HCT116 (cell line): ENCODE results near the gene OPALIN. TPM values are rescaled to one million over a fixed set of nuclear protein-coding genes. Genes with fewer than 3 reads are reported as not detected.

Experiments used
- ATAC-seq: fragments of 200-7000 bp; cut with Tn5 transposase; 2 replicates; pipeline ENCODE4 v1.9.1; 2020; ENCODE audit warnings: mild to moderate bottlenecking, moderate library complexity
- BruUV-seq: library from RNA; stranded (reverse); fragments of 400-500 nt; replicated peaks from 2 replicates; lab custom pipeline; 2021; lab: Mats Ljungman, UMichigan
- CTCF ChIA-PET: fragments of 300-600 bp; sonication (Branson Sonifier 250); formaldehyde crosslinking; loops from one replicate; lab custom pipeline; 2021; ENCODE audit warnings: antibody characterized with exemption; lab: Charles Lee
- POLR2A ChIA-PET: fragments of 300-600, 350-600 bp; sonication (Branson Sonifier 250); formaldehyde crosslinking; loops from one replicate; lab custom pipeline; 2021; ENCODE audit warnings: antibody characterized with exemption; lab: Charles Lee
- RAD21 ChIA-PET, 2 experiments: fragments of 300-600 bp; sonication (Branson Sonifier 250); formaldehyde crosslinking; loops; one replicate each; lab custom pipeline; 2023; ENCODE audit warnings: low total read pairs in 2 of 2; ENCODE audit not compliant: uncharacterized antibody in 2 of 2, unreplicated experiment in 2 of 2, low non-redundant PET in 1 of 2; lab: Charles Lee
- DNase-seq: peaks from one replicate; pipeline ENCODE4 v3.0.0-alpha.2; 2010; ENCODE audit warnings: low read depth, low spot score
- H2AFZ ChIP-seq: fragments of 200-600 bp; shearing (Covaris generic), sonication (generic); 2 replicates; pipeline ENCODE4 v1.6.1; 2017; ENCODE audit warnings: low read depth, mixed run types, mixed read lengths, antibody characterized with exemption, low read length; ENCODE audit not compliant: poor library complexity, severe bottlenecking
- H3K27ac ChIP-seq: 2 replicates; pipeline ENCODE4 v1.5.1; 2012; ENCODE audit warnings: low read depth, low read length
- H3K27me3 ChIP-seq: fragments of 200-600 bp; sonication (generic); 2 replicates; pipeline ENCODE4 v1.6.1; 2016; ENCODE audit warnings: mixed run types, low read length, mixed read lengths; ENCODE audit not compliant: insufficient read depth
- H3K36me3 ChIP-seq, 2 experiments: fragments of 200-500 bp in 1 of 2; fragments of 200-600 bp in 1 of 2; sonication (Bioruptor generic) in 1 of 2; sonication (generic) in 1 of 2; 2 replicates each; pipeline versions ENCODE4 v1.5.1 to v1.6.1; 2014 to 2016; ENCODE audit warnings: low read length in 2 of 2, inconsistent platforms in 1 of 2, mixed read lengths in 1 of 2, mixed run types in 1 of 2; ENCODE audit not compliant: insufficient read depth in 2 of 2, control insufficient read depth in 1 of 2
- H3K4me1 ChIP-seq, 2 experiments: fragments of 200-600 bp in 1 of 2; sonication (generic) in 1 of 2; 2 replicates each; pipeline versions ENCODE4 v1.5.1 to v1.6.1; 2012 to 2017; ENCODE audit warnings: low read length in 2 of 2, inconsistent platforms in 1 of 2, mild to moderate bottlenecking in 1 of 2, mixed read lengths in 1 of 2, mixed run types in 1 of 2, moderate library complexity in 1 of 2; ENCODE audit not compliant: insufficient read depth in 2 of 2, control insufficient read depth in 1 of 2
- H3K4me2 ChIP-seq: fragments of 200-600 bp; sonication (generic); 2 replicates; pipeline ENCODE4 v1.6.1; 2017; ENCODE audit warnings: mixed run types, low read length, mixed read lengths
- H3K4me3 ChIP-seq, 2 experiments: fragments of 200-600 bp in 1 of 2; sonication (generic) in 1 of 2; replicated peaks in 1 of 2; 2 replicates each; pipeline ENCODE4 v1.5.1; 2011 to 2016; ENCODE audit warnings: low read length in 2 of 2, control low read depth in 1 of 2, low read depth in 1 of 2, mild to moderate bottlenecking in 1 of 2, mixed read lengths in 1 of 2, mixed run types in 1 of 2
- H3K79me2 ChIP-seq: fragments of 200-600 bp; sonication (generic); 2 replicates; pipeline ENCODE4 v1.6.1; 2017; ENCODE audit warnings: mild to moderate bottlenecking, mixed run types, low read length, moderate library complexity, mixed read lengths; ENCODE audit not compliant: insufficient read depth
- H3K9ac ChIP-seq: fragments of 200-600 bp; sonication (generic); 2 replicates; pipeline ENCODE4 v1.6.1; 2016; ENCODE audit warnings: low read length, mixed read lengths
- H3K9me2 ChIP-seq: fragments of 200-600 bp; sonication (generic), shearing (Covaris generic); 2 replicates; pipeline ENCODE4 v1.6.1; 2017; ENCODE audit warnings: mixed run types, mild to moderate bottlenecking, moderate library complexity; ENCODE audit not compliant: insufficient read depth
- H3K9me3 ChIP-seq, 2 experiments: fragments of 200-500 bp in 1 of 2; fragments of 200-600 bp in 1 of 2; sonication (Bioruptor generic) in 1 of 2; sonication (generic) in 1 of 2; 2 replicates each; pipeline ENCODE4 v1.6.1; 2014 to 2017; ENCODE audit warnings: low read length in 2 of 2, mixed read lengths in 2 of 2, inconsistent platforms in 1 of 2, low read depth in 1 of 2, mild to moderate bottlenecking in 1 of 2, mixed run types in 1 of 2, moderate library complexity in 1 of 2; ENCODE audit not compliant: control insufficient read depth in 1 of 2, insufficient read depth in 1 of 2
- H4K20me1 ChIP-seq: fragments of 200-600 bp; sonication (generic), shearing (Covaris generic); 2 replicates; pipeline ENCODE4 v1.6.1; 2017; ENCODE audit warnings: mixed run types, mild to moderate bottlenecking, moderate library complexity; ENCODE audit not compliant: insufficient read depth
- CEBPB ChIP-seq: IDR thresholded peaks from 2 replicates; pipeline ENCODE4 v1.6.1; 2012; ENCODE audit warnings: low read depth
- CTCF ChIP-seq, 3 experiments: fragments of 200-600 bp in 1 of 3; sonication (generic) in 1 of 3; IDR thresholded peaks in 2 of 3; conservative IDR thresholded peaks in 1 of 3; 2 replicates each; pipeline ENCODE4 v1.5.1; 2012 to 2017; ENCODE audit warnings: low read depth in 2 of 3, low read length in 2 of 3, antibody characterized with exemption in 1 of 3, borderline replicate concordance in 1 of 3, control low read depth in 1 of 3, mild to moderate bottlenecking in 1 of 3, mixed read lengths in 1 of 3, mixed run types in 1 of 3, moderate library complexity in 1 of 3; ENCODE audit not compliant: insufficient read depth in 1 of 3
- EGR1 ChIP-seq: IDR thresholded peaks from 2 replicates; pipeline ENCODE4 v1.6.1; 2012; ENCODE audit warnings: low read depth
- ELF1 ChIP-seq: IDR thresholded peaks from 2 replicates; pipeline ENCODE4 v1.6.1; 2012; ENCODE audit warnings: low read depth, borderline replicate concordance
- EZH2 ChIP-seq: fragments of 200-600 bp; sonication (generic); IDR thresholded peaks from 2 replicates; pipeline ENCODE4 v1.6.1; 2017; ENCODE audit warnings: antibody characterized with exemption, mixed run types
- FOSL1 ChIP-seq: IDR thresholded peaks from 2 replicates; pipeline ENCODE4 v1.6.1; 2012; ENCODE audit warnings: low read depth
- MAX ChIP-seq: IDR thresholded peaks from 2 replicates; pipeline ENCODE4 v1.6.1; 2012
- POLR2AphosphoS5 ChIP-seq: IDR thresholded peaks from 2 replicates; pipeline ENCODE4 v1.6.1; 2011; ENCODE audit warnings: mild to moderate bottlenecking, low read depth, low read length, moderate library complexity
- RAD21 ChIP-seq: IDR thresholded peaks from 2 replicates; pipeline ENCODE4 v1.6.1; 2012; ENCODE audit warnings: low read depth, mild to moderate bottlenecking
- SP1 ChIP-seq: IDR thresholded peaks from 2 replicates; pipeline ENCODE4 v1.6.1; 2012; ENCODE audit warnings: low read depth
- TCF7L2 ChIP-seq: IDR thresholded peaks from 2 replicates; pipeline ENCODE4 v1.7.0; 2011; ENCODE audit warnings: borderline replicate concordance, inconsistent platforms; ENCODE audit not compliant: insufficient read depth, insufficient read length; ENCODE audit errors: extremely low read depth
- YY1 ChIP-seq: IDR thresholded peaks from 2 replicates; pipeline ENCODE4 v1.6.1; 2011; ENCODE audit warnings: low read length, low read depth, moderate library complexity, mild to moderate bottlenecking; ENCODE audit not compliant: insufficient replicate concordance; ENCODE audit errors: extremely low read depth
- ZBTB33 ChIP-seq: IDR thresholded peaks from 2 replicates; pipeline ENCODE4 v1.6.1; 2011; ENCODE audit warnings: mild to moderate bottlenecking, low read length, moderate library complexity; ENCODE audit not compliant: insufficient replicate concordance; ENCODE audit errors: extremely low read depth
- ZFX ChIP-seq: fragments of 450-650 bp; IDR thresholded peaks from 2 replicates; pipeline ENCODE4 v1.6.1; 2017
- intact Hi-C: fragments of 100-400 bp; cut with micrococcal nuclease; formaldehyde crosslinking; loops from 2 replicates; pipeline ENCODE4 v1.10.0; 2022
- total RNA-seq: library from RNA; stranded (reverse); gene quantifications from one replicate; pipeline ENCODE4 v1.2.1, GENCODE V29; 2021; ENCODE audit not compliant: unreplicated experiment

OPALIN gene
- total RNA-seq, 1 experiment from 2014 or later: not detected

- no peak overlapping the region for H2AFZ ChIP-seq
- CTCF ChIA-PET: interaction anchor here (1.0 to 1.7 kb wide), 4 partner anchors 8 to 321 kb away, joined by 3 to 6 read pairs (median 4); no protein-coding TSS in a partner anchor
- H3K27me3 ChIP-seq: peaks cover 3% of the 10 kb centered on the region; the same call in 1 of the 2 replicates
- no peak overlapping the region for H3K27ac ChIP-seq
- H3K9ac ChIP-seq: no peak overlapping the region
- no peak overlapping the region for H3K4me2 ChIP-seq
- no peaks in the 10 kb centered on the region for H3K4me1 ChIP-seq
- H3K9me2 ChIP-seq: no peaks in the 10 kb centered on the region
- H3K79me2 ChIP-seq: no peaks in the 10 kb centered on the region
- intact Hi-C loops: no loop called here
- ATAC-seq: no peak
- no peak for DNase-seq
- H4K20me1 ChIP-seq: no peaks in the 10 kb centered on the region
- TF ChIP-seq ZFX (no peak), CTCF (IDR thresholded peaks at IDR 0.05 in 2 of 3, conservative IDR thresholded peaks at IDR 0.05 in 1 of 3; ENCODE audit: borderline replicate concordance in 1 of 3, insufficient read depth in 1 of 3, low read depth in 2 of 3, low read length in 2 of 3) (no peak), CEBPB (no peak), MAX (no peak), POLR2AphosphoS5 (no peak), EGR1 (no peak), YY1 (no peak), TCF7L2 (no peak), ZBTB33 (no peak), SP1 (no peak), RAD21 (no peak), FOSL1 (no peak), EZH2 (no peak), ELF1 (no peak)
- RAD21 ChIA-PET: no interaction called here
- POLR2A ChIA-PET: no interaction called here
- H3K9me3 ChIP-seq: no peaks in the 10 kb centered on the region
- no peaks in the 10 kb centered on the region for H3K36me3 ChIP-seq
- BruUV-seq: no TSS peak
- no peak overlapping the region for H3K4me3 ChIP-seq
Measured at GRCh38 chr10:96338279-96338925, 20.4 kb downstream of the OPALIN start.
